ENCODE data around the gene KCTD14.

GRCh38 chr11:78061921-78062311, 38.8 kb upstream of the KCTD14 start:
- no peak for TF ChIP-seq GATAD2B (IDR thresholded peaks at IDR 0.05; ENCODE audit: borderline replicate concordance)
- no peak for TF ChIP-seq U2AF1 (optimal IDR thresholded peaks at IDR 0.05; ENCODE audit: low read depth, low read length)
- TF ChIP-seq NCOA4 (IDR thresholded peaks at IDR 0.05; ENCODE audit: partially characterized antibody): no peak
- TF ChIP-seq, protein P1, sequence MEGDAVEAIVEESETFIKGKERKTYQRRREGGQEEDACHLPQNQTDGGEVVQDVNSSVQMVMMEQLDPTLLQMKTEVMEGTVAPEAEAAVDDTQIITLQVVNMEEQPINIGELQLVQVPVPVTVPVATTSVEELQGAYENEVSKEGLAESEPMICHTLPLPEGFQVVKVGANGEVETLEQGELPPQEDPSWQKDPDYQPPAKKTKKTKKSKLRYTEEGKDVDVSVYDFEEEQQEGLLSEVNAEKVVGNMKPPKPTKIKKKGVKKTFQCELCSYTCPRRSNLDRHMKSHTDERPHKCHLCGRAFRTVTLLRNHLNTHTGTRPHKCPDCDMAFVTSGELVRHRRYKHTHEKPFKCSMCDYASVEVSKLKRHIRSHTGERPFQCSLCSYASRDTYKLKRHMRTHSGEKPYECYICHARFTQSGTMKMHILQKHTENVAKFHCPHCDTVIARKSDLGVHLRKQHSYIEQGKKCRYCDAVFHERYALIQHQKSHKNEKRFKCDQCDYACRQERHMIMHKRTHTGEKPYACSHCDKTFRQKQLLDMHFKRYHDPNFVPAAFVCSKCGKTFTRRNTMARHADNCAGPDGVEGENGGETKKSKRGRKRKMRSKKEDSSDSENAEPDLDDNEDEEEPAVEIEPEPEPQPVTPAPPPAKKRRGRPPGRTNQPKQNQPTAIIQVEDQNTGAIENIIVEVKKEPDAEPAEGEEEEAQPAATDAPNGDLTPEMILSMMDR (IDR thresholded peaks at IDR 0.05 in 2 of 3, conservative IDR thresholded peaks at IDR 0.05 in 1 of 3; ENCODE audit: insufficient read depth in 2 of 3, low read depth in 1 of 3, low read length in 3 of 3): no peak
- TF ChIP-seq REST (IDR thresholded peaks at IDR 0.05; ENCODE audit: borderline replicate concordance): no peak
- no peak for TF ChIP-seq REST (CRISPR knock-in tag; IDR thresholded peaks at IDR 0.05; ENCODE audit: low read depth)
- TF ChIP-seq EGR1 (conservative IDR thresholded peaks at IDR 0.05): peak; percentile 81
- TF ChIP-seq MAFK (IDR thresholded peaks at IDR 0.05; ENCODE audit: low read length): no peak
- TF ChIP-seq, protein P2, sequence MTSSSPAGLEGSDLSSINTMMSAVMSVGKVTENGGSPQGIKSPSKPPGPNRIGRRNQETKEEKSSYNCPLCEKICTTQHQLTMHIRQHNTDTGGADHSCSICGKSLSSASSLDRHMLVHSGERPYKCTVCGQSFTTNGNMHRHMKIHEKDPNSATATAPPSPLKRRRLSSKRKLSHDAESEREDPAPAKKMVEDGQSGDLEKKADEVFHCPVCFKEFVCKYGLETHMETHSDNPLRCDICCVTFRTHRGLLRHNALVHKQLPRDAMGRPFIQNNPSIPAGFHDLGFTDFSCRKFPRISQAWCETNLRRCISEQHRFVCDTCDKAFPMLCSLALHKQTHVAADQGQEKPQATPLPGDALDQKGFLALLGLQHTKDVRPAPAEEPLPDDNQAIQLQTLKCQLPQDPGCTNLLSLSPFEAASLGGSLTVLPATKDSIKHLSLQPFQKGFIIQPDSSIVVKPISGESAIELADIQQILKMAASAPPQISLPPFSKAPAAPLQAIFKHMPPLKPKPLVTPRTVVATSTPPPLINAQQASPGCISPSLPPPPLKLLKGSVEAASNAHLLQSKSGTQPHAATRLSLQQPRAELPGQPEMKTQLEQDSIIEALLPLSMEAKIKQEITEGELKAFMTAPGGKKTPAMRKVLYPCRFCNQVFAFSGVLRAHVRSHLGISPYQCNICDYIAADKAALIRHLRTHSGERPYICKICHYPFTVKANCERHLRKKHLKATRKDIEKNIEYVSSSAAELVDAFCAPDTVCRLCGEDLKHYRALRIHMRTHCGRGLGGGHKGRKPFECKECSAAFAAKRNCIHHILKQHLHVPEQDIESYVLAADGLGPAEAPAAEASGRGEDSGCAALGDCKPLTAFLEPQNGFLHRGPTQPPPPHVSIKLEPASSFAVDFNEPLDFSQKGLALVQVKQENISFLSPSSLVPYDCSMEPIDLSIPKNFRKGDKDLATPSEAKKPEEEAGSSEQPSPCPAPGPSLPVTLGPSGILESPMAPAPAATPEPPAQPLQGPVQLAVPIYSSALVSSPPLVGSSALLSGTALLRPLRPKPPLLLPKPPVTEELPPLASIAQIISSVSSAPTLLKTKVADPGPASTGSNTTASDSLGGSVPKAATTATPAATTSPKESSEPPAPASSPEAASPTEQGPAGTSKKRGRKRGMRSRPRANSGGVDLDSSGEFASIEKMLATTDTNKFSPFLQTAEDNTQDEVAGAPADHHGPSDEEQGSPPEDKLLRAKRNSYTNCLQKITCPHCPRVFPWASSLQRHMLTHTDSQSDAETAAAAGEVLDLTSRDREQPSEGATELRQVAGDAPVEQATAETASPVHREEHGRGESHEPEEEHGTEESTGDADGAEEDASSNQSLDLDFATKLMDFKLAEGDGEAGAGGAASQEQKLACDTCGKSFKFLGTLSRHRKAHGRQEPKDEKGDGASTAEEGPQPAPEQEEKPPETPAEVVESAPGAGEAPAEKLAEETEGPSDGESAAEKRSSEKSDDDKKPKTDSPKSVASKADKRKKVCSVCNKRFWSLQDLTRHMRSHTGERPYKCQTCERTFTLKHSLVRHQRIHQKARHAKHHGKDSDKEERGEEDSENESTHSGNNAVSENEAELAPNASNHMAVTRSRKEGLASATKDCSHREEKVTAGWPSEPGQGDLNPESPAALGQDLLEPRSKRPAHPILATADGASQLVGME (CRISPR knock-in tag; IDR thresholded peaks at IDR 0.05): no peak
- TF ChIP-seq ZNF785 (CRISPR knock-in tag; IDR thresholded peaks at IDR 0.05): no peak
- no peak for TF ChIP-seq ZNF274 (IDR thresholded peaks at IDR 0.05; ENCODE audit: borderline replicate concordance, low read depth, low read length)
